HEK293 (cell line): Measurements from ENCODE around the gene METTL24.
A peak's percentile ranks its signal among the peaks of the same experiment; 100 is the strongest.
"Not testable (repeated sequence)": the region's sequence is repeated elsewhere in the genome, so short reads cannot be mapped to it uniquely, and the experiment has no call there.

Experiments
- CTCF ChIA-PET: fragments of 350-600 bp; formaldehyde crosslinking; extraction: SDS; loops from one replicate; lab custom pipeline; 2021; ENCODE audit warnings: antibody characterized with exemption; lab: Yijun Ruan, JAX
- POLR2A ChIA-PET: fragments of 300-600 bp; formaldehyde crosslinking; extraction: SDS; loops from one replicate; lab custom pipeline; 2020; ENCODE audit warnings: antibody characterized with exemption, inconsistent platforms; lab: Yijun Ruan, JAX
- H3K27ac ChIP-seq: fragments of 200-500 bp; sonication (Bioruptor generic); 2 replicates; pipeline ENCODE4 v1.5.1; 2014; ENCODE audit warnings: low read depth, low read length, control low read depth, inconsistent platforms; ENCODE audit errors: extremely low read depth
- H3K36me3 ChIP-seq, 2 experiments: fragments of 200-500 bp in 1 of 2; sonication (Bioruptor generic) in 1 of 2; 1 replicate in 1 of 2; 2 replicates in 1 of 2; pipeline ENCODE4 v1.5.1; 2014 to 2017; ENCODE audit warnings: inconsistent platforms in 2 of 2, low read length in 2 of 2; ENCODE audit not compliant: control insufficient read depth in 2 of 2, insufficient read depth in 1 of 2
- H3K4me1 ChIP-seq: fragments of 200-500 bp; sonication (Bioruptor generic); 2 replicates; pipeline ENCODE4 v1.5.1; 2014; ENCODE audit warnings: mild to moderate bottlenecking, low read length, inconsistent platforms; ENCODE audit not compliant: control insufficient read depth, insufficient read depth
- H3K4me3 ChIP-seq: 2 replicates; pipeline ENCODE4 v1.5.1; 2011; ENCODE audit warnings: low read depth, mild to moderate bottlenecking, control low read depth, low read length, moderate library complexity
- H3K9me3 ChIP-seq: fragments of 200-500 bp; sonication (Bioruptor generic); 2 replicates; pipeline ENCODE4 v1.5.1; 2014; ENCODE audit warnings: low read depth, low read length, inconsistent platforms; ENCODE audit not compliant: control insufficient read depth, insufficient read depth
- HOXD13 ChIP-seq: sonication (generic); formaldehyde crosslinking; IDR thresholded peaks from 2 replicates; pipeline ENCODE4 v1.8.0; 2022; ENCODE audit warnings: missing genetic modification reagents, borderline replicate concordance
- PRDM1 ChIP-seq: fragments of 450-650 bp; formaldehyde crosslinking; IDR thresholded peaks from 2 replicates; pipeline ENCODE4; 2016; ENCODE audit warnings: missing biosample characterization, missing genetic modification characterization
- WT1 ChIP-seq: fragments of 450-650 bp; formaldehyde crosslinking; IDR thresholded peaks from 2 replicates; pipeline ENCODE4 v1.5.1; 2016; ENCODE audit warnings: missing biosample characterization, missing genetic modification characterization
- ZFP69B ChIP-seq: fragments of 450-650 bp; formaldehyde crosslinking; IDR thresholded peaks from 2 replicates; pipeline ENCODE4 v1.5.1; 2016; ENCODE audit warnings: missing biosample characterization, missing genetic modification characterization
- ZNF146 ChIP-seq: fragments of 450-650 bp; formaldehyde crosslinking; IDR thresholded peaks from 2 replicates; pipeline ENCODE4 v1.5.1; 2016; ENCODE audit warnings: missing biosample characterization, missing genetic modification characterization
- ZNF174 ChIP-seq: fragments of 450-650 bp; formaldehyde crosslinking; IDR thresholded peaks from 2 replicates; pipeline ENCODE4 v1.5.0; 2017; ENCODE audit warnings: missing biosample characterization, mild to moderate bottlenecking, missing genetic modification characterization
- ZNF18 ChIP-seq: fragments of 450-650 bp; formaldehyde crosslinking; IDR thresholded peaks from 2 replicates; pipeline ENCODE4 v1.5.1; 2016; ENCODE audit warnings: missing biosample characterization, missing genetic modification characterization
- ZNF248 ChIP-seq: fragments of 450-650 bp; formaldehyde crosslinking; IDR thresholded peaks from 2 replicates; pipeline ENCODE4 v1.5.1; 2017; ENCODE audit warnings: missing biosample characterization, missing genetic modification characterization
- ZNF335 ChIP-seq: fragments of 450-650 bp; formaldehyde crosslinking; conservative IDR thresholded peaks from 2 replicates; pipeline ENCODE4 v1.5.1; 2016; ENCODE audit warnings: missing biosample characterization, missing genetic modification characterization
- ZNF510 ChIP-seq: fragments of 450-650 bp; formaldehyde crosslinking; IDR thresholded peaks from 2 replicates; pipeline ENCODE4 v1.5.1; 2018; ENCODE audit warnings: mild to moderate bottlenecking, missing genetic modification characterization, missing biosample characterization; ENCODE audit not compliant: insufficient replicate concordance
- ZNF529 ChIP-seq: fragments of 450-650 bp; formaldehyde crosslinking; IDR thresholded peaks from 2 replicates; pipeline ENCODE4 v1.5.1; 2017; ENCODE audit warnings: missing genetic modification characterization, missing biosample characterization; ENCODE audit not compliant: insufficient replicate concordance
- ZNF530 ChIP-seq: fragments of 450-650 bp; formaldehyde crosslinking; IDR thresholded peaks from 2 replicates; pipeline ENCODE4 v1.5.1; 2016; ENCODE audit warnings: low read depth, missing biosample characterization, missing genetic modification characterization
- ZNF677 ChIP-seq: fragments of 450-650 bp; IDR thresholded peaks from 2 replicates; pipeline ENCODE4 v1.5.0; 2018; ENCODE audit warnings: missing biosample characterization, mild to moderate bottlenecking, missing genetic modification characterization, moderate library complexity
- ZNF785 ChIP-seq: fragments of 450-650 bp; formaldehyde crosslinking; IDR thresholded peaks from 2 replicates; pipeline ENCODE4 v1.5.1; 2016; ENCODE audit warnings: missing biosample characterization, missing genetic modification characterization
- TF ChIP-seq, protein P1 (sequence below): fragments of 450-650 bp; formaldehyde crosslinking; IDR thresholded peaks from 2 replicates; pipeline ENCODE4 v1.5.1; 2017; ENCODE audit warnings: missing biosample characterization, missing genetic modification characterization
- TF ChIP-seq, protein P2 (sequence below): fragments of 450-650 bp; formaldehyde crosslinking; IDR thresholded peaks from 2 replicates; pipeline ENCODE4 v1.5.1; 2017; ENCODE audit warnings: missing biosample characterization, missing genetic modification characterization

Gene METTL24

DNA sequence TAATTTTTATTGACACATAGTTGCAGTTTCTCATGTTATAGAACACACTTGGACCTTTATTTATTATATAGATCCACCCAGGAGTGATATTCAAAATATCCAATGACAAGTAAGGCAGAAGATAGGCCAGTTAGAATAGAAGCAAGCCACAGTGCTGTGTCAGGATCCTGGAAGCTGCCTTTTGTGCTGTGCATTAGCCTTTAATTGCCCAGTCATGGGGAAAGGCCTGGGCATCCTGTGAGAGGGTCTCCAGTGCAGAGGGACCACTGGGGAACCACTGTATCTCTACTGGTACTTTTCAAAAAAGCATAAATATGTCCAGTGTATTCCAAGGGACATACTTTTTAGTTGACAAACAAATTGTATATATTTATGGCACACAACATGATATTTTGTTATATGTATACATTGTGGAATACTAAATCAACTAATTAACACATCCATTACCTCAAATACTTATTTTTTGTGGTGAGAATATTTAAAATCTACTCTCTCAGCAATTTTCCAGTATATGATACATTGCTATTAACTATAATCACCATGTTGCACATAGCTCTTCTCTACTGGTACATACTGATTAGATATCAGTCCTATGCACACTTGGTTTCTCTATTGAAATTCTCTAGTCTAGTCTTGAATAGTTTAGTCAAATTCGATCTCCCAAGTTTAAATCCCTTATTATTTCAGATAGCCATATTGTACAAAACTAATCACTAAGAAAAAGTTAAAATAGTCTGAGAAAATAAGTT lies 118.4 kb downstream of the METTL24 start:
- POLR2A ChIA-PET = no interaction called here
- CTCF ChIA-PET = interaction anchor here (0.6 kb wide), 1 partner anchor 515 kb away, joined by 4 read pairs; no protein-coding TSS in a partner anchor
- no peak for TF ChIP-seq ZNF785
- TF ChIP-seq ZNF529 = no peak
- TF ChIP-seq, protein P1, sequence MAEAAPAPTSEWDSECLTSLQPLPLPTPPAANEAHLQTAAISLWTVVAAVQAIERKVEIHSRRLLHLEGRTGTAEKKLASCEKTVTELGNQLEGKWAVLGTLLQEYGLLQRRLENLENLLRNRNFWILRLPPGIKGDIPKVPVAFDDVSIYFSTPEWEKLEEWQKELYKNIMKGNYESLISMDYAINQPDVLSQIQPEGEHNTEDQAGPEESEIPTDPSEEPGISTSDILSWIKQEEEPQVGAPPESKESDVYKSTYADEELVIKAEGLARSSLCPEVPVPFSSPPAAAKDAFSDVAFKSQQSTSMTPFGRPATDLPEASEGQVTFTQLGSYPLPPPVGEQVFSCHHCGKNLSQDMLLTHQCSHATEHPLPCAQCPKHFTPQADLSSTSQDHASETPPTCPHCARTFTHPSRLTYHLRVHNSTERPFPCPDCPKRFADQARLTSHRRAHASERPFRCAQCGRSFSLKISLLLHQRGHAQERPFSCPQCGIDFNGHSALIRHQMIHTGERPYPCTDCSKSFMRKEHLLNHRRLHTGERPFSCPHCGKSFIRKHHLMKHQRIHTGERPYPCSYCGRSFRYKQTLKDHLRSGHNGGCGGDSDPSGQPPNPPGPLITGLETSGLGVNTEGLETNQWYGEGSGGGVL (tag by site-specific recombination) = no peak
- TF ChIP-seq ZNF530 (tag by site-specific recombination) = no peak
- TF ChIP-seq, protein P2, sequence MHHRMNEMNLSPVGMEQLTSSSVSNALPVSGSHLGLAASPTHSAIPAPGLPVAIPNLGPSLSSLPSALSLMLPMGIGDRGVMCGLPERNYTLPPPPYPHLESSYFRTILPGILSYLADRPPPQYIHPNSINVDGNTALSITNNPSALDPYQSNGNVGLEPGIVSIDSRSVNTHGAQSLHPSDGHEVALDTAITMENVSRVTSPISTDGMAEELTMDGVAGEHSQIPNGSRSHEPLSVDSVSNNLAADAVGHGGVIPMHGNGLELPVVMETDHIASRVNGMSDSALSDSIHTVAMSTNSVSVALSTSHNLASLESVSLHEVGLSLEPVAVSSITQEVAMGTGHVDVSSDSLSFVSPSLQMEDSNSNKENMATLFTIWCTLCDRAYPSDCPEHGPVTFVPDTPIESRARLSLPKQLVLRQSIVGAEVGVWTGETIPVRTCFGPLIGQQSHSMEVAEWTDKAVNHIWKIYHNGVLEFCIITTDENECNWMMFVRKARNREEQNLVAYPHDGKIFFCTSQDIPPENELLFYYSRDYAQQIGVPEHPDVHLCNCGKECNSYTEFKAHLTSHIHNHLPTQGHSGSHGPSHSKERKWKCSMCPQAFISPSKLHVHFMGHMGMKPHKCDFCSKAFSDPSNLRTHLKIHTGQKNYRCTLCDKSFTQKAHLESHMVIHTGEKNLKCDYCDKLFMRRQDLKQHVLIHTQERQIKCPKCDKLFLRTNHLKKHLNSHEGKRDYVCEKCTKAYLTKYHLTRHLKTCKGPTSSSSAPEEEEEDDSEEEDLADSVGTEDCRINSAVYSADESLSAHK = no peak
- no peak for TF ChIP-seq ZNF335 (tag by site-specific recombination)
- TF ChIP-seq ZNF248 (tag by site-specific recombination) = no peak
- TF ChIP-seq ZNF510 (tag by site-specific recombination) = no peak
- no peak for TF ChIP-seq ZNF18 (tag by site-specific recombination)
- TF ChIP-seq WT1 (tag by site-specific recombination) = no peak
- TF ChIP-seq ZNF677 (tag by site-specific recombination) = no peak
- no peak for TF ChIP-seq ZFP69B
- TF ChIP-seq HOXD13 (CRISPR knock-in tag) = no peak
- no peak overlapping the region for H3K27ac ChIP-seq
- no peaks in the 10 kb centered on the region for H3K4me1 ChIP-seq
- peaks cover 0 to 4% of the 10 kb centered on the region in 2 experiments; a peak in 1 of 3 replicates for H3K36me3 ChIP-seq
- H3K4me3 ChIP-seq = no peak overlapping the region
- H3K9me3 ChIP-seq = no peaks in the 10 kb centered on the region

DNA sequence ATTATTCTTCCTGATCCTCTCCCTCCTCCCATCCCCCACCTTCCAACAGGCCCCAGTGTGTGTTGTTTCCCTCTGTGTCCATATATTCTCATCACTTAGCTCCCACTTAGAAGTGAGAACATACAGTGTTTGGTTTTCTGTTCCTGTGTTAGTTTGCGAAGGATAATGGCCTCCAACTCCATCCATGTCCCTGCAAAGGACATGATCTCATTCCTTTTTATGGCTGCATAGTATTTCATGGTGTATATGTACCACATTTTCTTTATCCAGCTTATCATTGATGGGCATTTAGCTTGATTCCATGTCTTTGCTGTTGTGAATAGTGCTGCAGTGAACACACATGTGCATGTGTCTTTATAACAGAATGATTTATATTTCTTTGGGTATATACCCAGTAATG lies 122.1 kb downstream of the METTL24 start:
- TF ChIP-seq ZNF146 (tag by site-specific recombination) = peak; percentile 69; the same call in 1 of the 2 replicates
- H3K36me3 ChIP-seq, H3K4me1 ChIP-seq, H3K4me3 ChIP-seq, POLR2A ChIA-PET, H3K9me3 ChIP-seq, H3K27ac ChIP-seq: not testable (repeated sequence)
- CTCF ChIA-PET = interaction anchor here (0.6 kb wide), 1 partner anchor 155 kb away, joined by 3 read pairs; no protein-coding TSS in a partner anchor

GRCh38 chr6:110233770-110234374 lies 124.3 kb downstream of the METTL24 start:
- H3K36me3 ChIP-seq = peaks cover 0 to 15% of the 10 kb centered on the region in 2 experiments; a peak in 1 of 3 replicates
- TF ChIP-seq ZNF174 (tag by site-specific recombination) (no peak), PRDM1 (tag by site-specific recombination) (peak; percentile 43; the same call in 1 of the 2 replicates)
- H3K27ac ChIP-seq = no peak overlapping the region
- POLR2A ChIA-PET = no interaction called here
- H3K4me1 ChIP-seq = no peaks in the 10 kb centered on the region
- CTCF ChIA-PET = no interaction called here
- no peak overlapping the region for H3K4me3 ChIP-seq
- no peaks in the 10 kb centered on the region for H3K9me3 ChIP-seq
